OCI-LY1 (cell line): ENCODE data around the gene PIH1D1.
A peak's percentile ranks its signal among the peaks of the same experiment; 100 is the strongest.

Experiments
- H2AFZ ChIP-seq: fragments of 200-600 bp; sonication (generic), shearing (Covaris generic); 2 replicates; pipeline ENCODE4 v1.6.0; 2014; ENCODE audit warnings: antibody characterized with exemption, mild to moderate bottlenecking, low read length
- H3F3A ChIP-seq: fragments of 200-600 bp; sonication (generic), shearing (Covaris generic); 2 replicates; pipeline ENCODE4 v1.6.0; 2014; ENCODE audit warnings: mild to moderate bottlenecking, antibody characterized with exemption, low read length, moderate library complexity; ENCODE audit not compliant: insufficient read depth
- H3K27ac ChIP-seq: fragments of 200-600 bp; sonication (generic); 2 replicates; pipeline ENCODE4 v1.5.1; 2014; ENCODE audit warnings: low read length, mixed run types, mild to moderate bottlenecking, low read depth; ENCODE audit not compliant: poor library complexity, severe bottlenecking
- H3K27me3 ChIP-seq: fragments of 200-600 bp; sonication (generic); 2 replicates; pipeline ENCODE4 v1.6.0; 2014; ENCODE audit warnings: antibody characterized with exemption, mild to moderate bottlenecking, low read length, moderate library complexity; ENCODE audit not compliant: insufficient read depth
- H3K36me3 ChIP-seq: fragments of 200-600 bp; sonication (generic); 2 replicates; pipeline ENCODE4 v1.6.1; 2014; ENCODE audit warnings: mild to moderate bottlenecking, antibody characterized with exemption, low read length, moderate library complexity, mixed read lengths; ENCODE audit not compliant: insufficient read depth
- H3K4me1 ChIP-seq: fragments of 200-600 bp; sonication (generic); 2 replicates; pipeline ENCODE4 v1.5.1; 2014; ENCODE audit warnings: mild to moderate bottlenecking, low read length, moderate library complexity; ENCODE audit not compliant: insufficient read depth, severe bottlenecking
- H3K4me2 ChIP-seq: fragments of 200-600 bp; sonication (generic), shearing (Covaris generic); 2 replicates; pipeline ENCODE4 v1.6.1; 2014; ENCODE audit warnings: low read length
- H3K4me3 ChIP-seq: fragments of 200-600 bp; sonication (generic); 2 replicates; pipeline ENCODE4 v1.5.1; 2014; ENCODE audit warnings: low read length, low read depth, mild to moderate bottlenecking, mixed read lengths; ENCODE audit not compliant: poor library complexity, severe bottlenecking
- H3K79me2 ChIP-seq: fragments of 200-600 bp; shearing (Covaris generic); 2 replicates; pipeline ENCODE4 v1.6.1; 2016; ENCODE audit warnings: mixed run types, low read length, mixed read lengths; ENCODE audit not compliant: insufficient read depth
- H3K9ac ChIP-seq: fragments of 200-600 bp; sonication (generic), shearing (Covaris generic); 2 replicates; pipeline ENCODE4 v1.6.1; 2014; ENCODE audit warnings: mild to moderate bottlenecking, low read length, mixed read lengths
- H3K9me2 ChIP-seq: fragments of 200-600 bp; sonication (generic), shearing (Covaris generic); 2 replicates; pipeline ENCODE4 v1.6.1; 2014; ENCODE audit warnings: low read depth, mild to moderate bottlenecking, low read length, mixed read lengths
- H3K9me3 ChIP-seq: fragments of 200-600 bp; shearing (Covaris generic); 2 replicates; pipeline ENCODE4 v1.6.1; 2014; ENCODE audit warnings: low read length, mixed read lengths
- H4K20me1 ChIP-seq: fragments of 200-600 bp; sonication (generic), shearing (Covaris generic); 2 replicates; pipeline ENCODE4 v1.6.0; 2016; ENCODE audit warnings: mild to moderate bottlenecking, low read length; ENCODE audit not compliant: insufficient read depth
- CTCF ChIP-seq: fragments of 200-600 bp; sonication (generic), shearing (Covaris generic); IDR thresholded peaks from 2 replicates; pipeline ENCODE4 v1.5.1; 2017; ENCODE audit warnings: mild to moderate bottlenecking, antibody characterized with exemption, low read length, moderate library complexity, mixed read lengths
- EZH2 ChIP-seq: fragments of 200-600 bp; sonication (generic), shearing (Covaris generic); IDR thresholded peaks from 2 replicates; pipeline ENCODE4 v1.8.0; 2017; ENCODE audit warnings: borderline replicate concordance, mixed run types, mild to moderate bottlenecking, antibody characterized with exemption, low read length, moderate library complexity, mixed read lengths

Gene PIH1D1

GRCh38 chr19:49409441-49410029, 42.1 kb downstream of the PIH1D1 start:
- H3K9me2 ChIP-seq = no peaks in the 10 kb centered on the region
- peaks cover 28% of the 10 kb centered on the region for H3K4me1 ChIP-seq
- H3F3A ChIP-seq = no peaks in the 10 kb centered on the region
- no peaks in the 10 kb centered on the region for H3K36me3 ChIP-seq
- peak overlapping the region; percentile 53 for H3K4me2 ChIP-seq
- H3K9me3 ChIP-seq = no peaks in the 10 kb centered on the region
- no peaks in the 10 kb centered on the region for H3K79me2 ChIP-seq
- no peak for TF ChIP-seq EZH2
- peak overlapping the region; percentile 72 for H3K27ac ChIP-seq
- peak overlapping the region; percentile 21; the same call in 1 of the 2 replicates for H3K9ac ChIP-seq
- no peaks in the 10 kb centered on the region for H3K27me3 ChIP-seq
- no peaks in the 10 kb centered on the region for H4K20me1 ChIP-seq
- no peak overlapping the region for H2AFZ ChIP-seq
- H3K4me3 ChIP-seq = peak overlapping the region; percentile 11

GRCh38 chr19:49408816-49409440, 42.7 kb downstream of the PIH1D1 start:
- peak overlapping the region; percentile 53 for H3K4me2 ChIP-seq
- peak overlapping the region; percentile 72 for H3K27ac ChIP-seq
- no peaks in the 10 kb centered on the region for H3K9me3 ChIP-seq
- no peak for TF ChIP-seq CTCF
- TF ChIP-seq EZH2 = no peak
- H4K20me1 ChIP-seq = no peaks in the 10 kb centered on the region
- H3K79me2 ChIP-seq = no peaks in the 10 kb centered on the region
- H2AFZ ChIP-seq = no peak overlapping the region
- H3K9ac ChIP-seq = peak overlapping the region; percentile 17; the same call in 1 of the 2 replicates
- H3K36me3 ChIP-seq = no peaks in the 10 kb centered on the region
- H3K27me3 ChIP-seq = no peaks in the 10 kb centered on the region
- peak overlapping the region; percentile 11 for H3K4me3 ChIP-seq
- no peaks in the 10 kb centered on the region for H3F3A ChIP-seq
- peaks cover 33% of the 10 kb centered on the region for H3K4me1 ChIP-seq
- H3K9me2 ChIP-seq = no peaks in the 10 kb centered on the region

GRCh38 chr19:49407482-49408015, 44.1 kb downstream of the PIH1D1 start:
- H3K4me3 ChIP-seq = no peak overlapping the region
- no peaks in the 10 kb centered on the region for H3K27me3 ChIP-seq
- H3K9ac ChIP-seq = no peak overlapping the region
- no peak overlapping the region for H3K27ac ChIP-seq
- H3K9me2 ChIP-seq = no peaks in the 10 kb centered on the region
- H3K9me3 ChIP-seq = no peaks in the 10 kb centered on the region
- H4K20me1 ChIP-seq = no peaks in the 10 kb centered on the region
- no peaks in the 10 kb centered on the region for H3F3A ChIP-seq
- peaks cover 46% of the 10 kb centered on the region for H3K4me1 ChIP-seq
- H3K79me2 ChIP-seq = no peaks in the 10 kb centered on the region
- no peaks in the 10 kb centered on the region for H3K36me3 ChIP-seq
- TF ChIP-seq CTCF (no peak), EZH2 (no peak)
- no peak overlapping the region for H2AFZ ChIP-seq
- no peak overlapping the region for H3K4me2 ChIP-seq
